NCI-H1694 (cell line): Measurements from ENCODE around the gene KIF3C.

Experiments
- DNase-seq: peaks from one replicate; lab custom pipeline; 2025; lab: John Stamatoyannopoulos, UW

Gene KIF3C

GRCh38 chr2:25877431-25878360, 104.6 kb downstream of the KIF3C start:
- peak; percentile 66 for DNase-seq
